ENCODE data around the gene LVRN. TPM values are rescaled to one million over a fixed set of nuclear protein-coding genes. Genes with fewer than 3 reads are reported as not detected.

The LVRN gene
- total and polyA plus RNA-seq, 2 of the 13 experiments (the other 11 are each of a cell fraction or from before 2014, with no cell fraction given) = 0.09 to 0.20 TPM

DNA sequence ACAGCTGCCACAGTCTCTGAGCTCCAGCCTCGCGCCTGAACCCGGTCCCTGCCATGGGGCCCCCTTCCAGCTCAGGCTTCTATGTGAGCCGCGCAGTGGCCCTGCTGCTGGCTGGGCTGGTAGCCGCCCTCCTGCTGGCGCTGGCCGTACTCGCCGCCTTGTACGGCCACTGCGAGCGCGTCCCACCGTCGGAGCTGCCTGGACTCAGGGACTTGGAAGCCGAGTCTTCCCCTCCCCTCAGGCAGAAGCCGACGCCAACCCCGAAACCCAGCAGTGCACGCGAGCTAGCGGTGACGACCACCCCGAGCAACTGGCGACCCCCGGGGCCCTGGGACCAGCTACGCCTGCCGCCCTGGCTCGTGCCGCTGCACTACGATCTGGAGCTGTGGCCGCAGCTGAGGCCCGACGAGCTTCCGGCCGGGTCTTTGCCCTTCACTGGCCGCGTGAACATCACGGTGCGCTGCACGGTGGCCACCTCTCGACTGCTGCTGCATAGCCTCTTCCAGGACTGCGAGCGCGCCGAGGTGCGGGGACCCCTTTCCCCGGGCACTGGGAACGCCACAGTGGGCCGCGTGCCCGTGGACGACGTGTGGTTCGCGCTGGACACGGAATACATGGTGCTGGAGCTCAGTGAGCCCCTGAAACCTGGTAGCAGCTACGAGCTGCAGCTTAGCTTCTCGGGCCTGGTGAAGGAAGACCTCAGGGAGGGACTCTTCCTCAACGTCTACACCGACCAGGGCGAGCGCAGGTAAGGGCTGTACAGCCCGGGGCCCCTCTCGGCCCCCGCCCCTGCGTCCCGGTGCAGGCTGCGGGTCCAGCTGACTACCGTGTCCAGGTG, 509 bp downstream of the LVRN start (continued):
- TF ChIP-seq, protein P1, sequence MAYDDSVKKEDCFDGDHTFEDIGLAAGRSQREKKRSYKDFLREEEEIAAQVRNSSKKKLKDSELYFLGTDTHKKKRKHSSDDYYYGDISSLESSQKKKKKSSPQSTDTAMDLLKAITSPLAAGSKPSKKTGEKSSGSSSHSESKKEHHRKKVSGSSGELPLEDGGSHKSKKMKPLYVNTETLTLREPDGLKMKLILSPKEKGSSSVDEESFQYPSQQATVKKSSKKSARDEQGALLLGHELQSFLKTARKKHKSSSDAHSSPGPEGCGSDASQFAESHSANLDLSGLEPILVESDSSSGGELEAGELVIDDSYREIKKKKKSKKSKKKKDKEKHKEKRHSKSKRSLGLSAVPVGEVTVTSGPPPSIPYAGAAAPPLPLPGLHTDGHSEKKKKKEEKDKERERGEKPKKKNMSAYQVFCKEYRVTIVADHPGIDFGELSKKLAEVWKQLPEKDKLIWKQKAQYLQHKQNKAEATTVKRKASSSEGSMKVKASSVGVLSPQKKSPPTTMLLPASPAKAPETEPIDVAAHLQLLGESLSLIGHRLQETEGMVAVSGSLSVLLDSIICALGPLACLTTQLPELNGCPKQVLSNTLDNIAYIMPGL (CRISPR knock-in tag; IDR thresholded peaks at IDR 0.05; ENCODE audit: borderline replicate concordance in 1 of 2, low read depth in 1 of 2) = no peak
- TF ChIP-seq SALL1 (CRISPR knock-in tag; IDR thresholded peaks at IDR 0.05) (peak; percentile 48; the same call in 1 of the 2 replicates), SRSF4 (IDR thresholded peaks at IDR 0.05; ENCODE audit: low read depth, low read length, poor library complexity, severe bottlenecking) (no peak), ZNF782 (CRISPR knock-in tag; IDR thresholded peaks at IDR 0.05; ENCODE audit: borderline replicate concordance) (no peak), ZNF432 (CRISPR knock-in tag; IDR thresholded peaks at IDR 0.05; ENCODE audit: borderline replicate concordance) (no peak), ZNF329 (CRISPR knock-in tag; IDR thresholded peaks at IDR 0.05; ENCODE audit: low read depth) (no peak), MTA1 (CRISPR knock-in tag; IDR thresholded peaks at IDR 0.05; ENCODE audit: borderline replicate concordance) (peak; percentile 17; the same call in 1 of the 2 replicates)
- TF ChIP-seq, protein P2, sequence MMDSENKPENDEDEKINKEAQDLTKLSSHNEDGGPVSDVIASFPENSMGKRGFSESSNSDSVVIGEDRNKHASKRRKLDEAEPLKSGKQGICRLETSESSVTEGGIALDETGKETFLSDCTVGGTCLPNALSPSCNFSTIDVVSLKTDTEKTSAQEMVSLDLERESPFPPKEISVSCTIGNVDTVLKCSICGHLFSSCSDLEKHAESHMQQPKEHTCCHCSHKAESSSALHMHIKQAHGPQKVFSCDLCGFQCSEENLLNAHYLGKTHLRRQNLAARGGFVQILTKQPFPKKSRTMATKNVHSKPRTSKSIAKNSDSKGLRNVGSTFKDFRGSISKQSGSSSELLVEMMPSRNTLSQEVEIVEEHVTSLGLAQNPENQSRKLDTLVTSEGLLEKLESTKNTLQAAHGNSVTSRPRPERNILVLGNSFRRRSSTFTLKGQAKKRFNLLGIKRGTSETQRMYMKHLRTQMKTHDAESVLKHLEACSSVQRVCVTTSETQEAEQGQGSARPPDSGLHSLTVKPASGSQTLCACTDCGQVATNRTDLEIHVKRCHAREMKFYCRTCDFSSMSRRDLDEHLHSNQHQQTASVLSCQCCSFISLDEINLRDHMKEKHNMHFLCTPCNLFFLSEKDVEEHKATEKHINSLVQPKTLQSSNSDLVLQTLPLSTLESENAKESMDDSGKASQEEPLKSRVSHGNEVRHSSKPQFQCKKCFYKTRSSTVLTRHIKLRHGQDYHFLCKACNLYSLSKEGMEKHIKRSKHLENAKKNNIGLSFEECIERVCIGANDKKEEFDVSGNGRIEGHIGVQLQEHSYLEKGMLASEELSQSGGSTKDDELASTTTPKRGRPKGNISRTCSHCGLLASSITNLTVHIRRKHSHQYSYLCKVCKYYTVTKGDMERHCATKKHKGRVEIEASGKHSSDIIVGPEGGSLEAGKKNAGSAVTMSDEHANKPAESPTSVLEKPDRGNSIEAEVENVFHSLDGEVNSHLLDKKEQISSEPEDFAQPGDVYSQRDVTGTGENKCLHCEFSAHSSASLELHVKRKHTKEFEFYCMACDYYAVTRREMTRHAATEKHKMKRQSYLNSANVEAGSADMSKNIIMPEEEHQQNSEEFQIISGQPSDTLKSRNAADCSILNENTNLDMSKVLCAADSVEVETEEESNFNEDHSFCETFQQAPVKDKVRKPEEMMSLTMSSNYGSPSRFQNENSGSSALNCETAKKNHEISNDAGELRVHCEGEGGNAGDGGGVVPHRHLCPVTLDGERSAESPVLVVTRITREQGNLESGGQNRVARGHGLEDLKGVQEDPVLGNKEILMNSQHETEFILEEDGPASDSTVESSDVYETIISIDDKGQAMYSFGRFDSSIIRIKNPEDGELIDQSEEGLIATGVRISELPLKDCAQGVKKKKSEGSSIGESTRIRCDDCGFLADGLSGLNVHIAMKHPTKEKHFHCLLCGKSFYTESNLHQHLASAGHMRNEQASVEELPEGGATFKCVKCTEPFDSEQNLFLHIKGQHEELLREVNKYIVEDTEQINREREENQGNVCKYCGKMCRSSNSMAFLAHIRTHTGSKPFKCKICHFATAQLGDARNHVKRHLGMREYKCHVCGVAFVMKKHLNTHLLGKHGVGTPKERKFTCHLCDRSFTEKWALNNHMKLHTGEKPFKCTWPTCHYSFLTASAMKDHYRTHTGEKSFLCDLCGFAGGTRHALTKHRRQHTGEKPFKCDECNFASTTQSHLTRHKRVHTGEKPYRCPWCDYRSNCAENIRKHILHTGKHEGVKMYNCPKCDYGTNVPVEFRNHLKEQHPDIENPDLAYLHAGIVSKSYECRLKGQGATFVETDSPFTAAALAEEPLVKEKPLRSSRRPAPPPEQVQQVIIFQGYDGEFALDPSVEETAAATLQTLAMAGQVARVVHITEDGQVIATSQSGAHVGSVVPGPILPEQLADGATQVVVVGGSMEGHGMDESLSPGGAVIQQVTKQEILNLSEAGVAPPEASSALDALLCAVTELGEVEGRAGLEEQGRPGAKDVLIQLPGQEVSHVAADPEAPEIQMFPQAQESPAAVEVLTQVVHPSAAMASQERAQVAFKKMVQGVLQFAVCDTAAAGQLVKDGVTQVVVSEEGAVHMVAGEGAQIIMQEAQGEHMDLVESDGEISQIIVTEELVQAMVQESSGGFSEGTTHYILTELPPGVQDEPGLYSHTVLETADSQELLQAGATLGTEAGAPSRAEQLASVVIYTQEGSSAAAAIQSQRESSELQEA (CRISPR knock-in tag; IDR thresholded peaks at IDR 0.05; ENCODE audit: not compliant biosample characterization) = peak; percentile 77
- TF ChIP-seq, protein P3, sequence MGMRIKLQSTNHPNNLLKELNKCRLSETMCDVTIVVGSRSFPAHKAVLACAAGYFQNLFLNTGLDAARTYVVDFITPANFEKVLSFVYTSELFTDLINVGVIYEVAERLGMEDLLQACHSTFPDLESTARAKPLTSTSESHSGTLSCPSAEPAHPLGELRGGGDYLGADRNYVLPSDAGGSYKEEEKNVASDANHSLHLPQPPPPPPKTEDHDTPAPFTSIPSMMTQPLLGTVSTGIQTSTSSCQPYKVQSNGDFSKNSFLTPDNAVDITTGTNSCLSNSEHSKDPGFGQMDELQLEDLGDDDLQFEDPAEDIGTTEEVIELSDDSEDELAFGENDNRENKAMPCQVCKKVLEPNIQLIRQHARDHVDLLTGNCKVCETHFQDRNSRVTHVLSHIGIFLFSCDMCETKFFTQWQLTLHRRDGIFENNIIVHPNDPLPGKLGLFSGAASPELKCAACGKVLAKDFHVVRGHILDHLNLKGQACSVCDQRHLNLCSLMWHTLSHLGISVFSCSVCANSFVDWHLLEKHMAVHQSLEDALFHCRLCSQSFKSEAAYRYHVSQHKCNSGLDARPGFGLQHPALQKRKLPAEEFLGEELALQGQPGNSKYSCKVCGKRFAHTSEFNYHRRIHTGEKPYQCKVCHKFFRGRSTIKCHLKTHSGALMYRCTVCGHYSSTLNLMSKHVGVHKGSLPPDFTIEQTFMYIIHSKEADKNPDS (CRISPR knock-in tag; IDR thresholded peaks at IDR 0.05) = no peak
- TF ChIP-seq, protein P4, sequence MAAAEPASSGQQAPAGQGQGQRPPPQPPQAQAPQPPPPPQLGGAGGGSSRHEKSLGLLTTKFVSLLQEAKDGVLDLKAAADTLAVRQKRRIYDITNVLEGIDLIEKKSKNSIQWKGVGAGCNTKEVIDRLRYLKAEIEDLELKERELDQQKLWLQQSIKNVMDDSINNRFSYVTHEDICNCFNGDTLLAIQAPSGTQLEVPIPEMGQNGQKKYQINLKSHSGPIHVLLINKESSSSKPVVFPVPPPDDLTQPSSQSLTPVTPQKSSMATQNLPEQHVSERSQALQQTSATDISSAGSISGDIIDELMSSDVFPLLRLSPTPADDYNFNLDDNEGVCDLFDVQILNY (CRISPR knock-in tag; conservative IDR thresholded peaks at IDR 0.05) = no peak
- TF ChIP-seq, protein P5, sequence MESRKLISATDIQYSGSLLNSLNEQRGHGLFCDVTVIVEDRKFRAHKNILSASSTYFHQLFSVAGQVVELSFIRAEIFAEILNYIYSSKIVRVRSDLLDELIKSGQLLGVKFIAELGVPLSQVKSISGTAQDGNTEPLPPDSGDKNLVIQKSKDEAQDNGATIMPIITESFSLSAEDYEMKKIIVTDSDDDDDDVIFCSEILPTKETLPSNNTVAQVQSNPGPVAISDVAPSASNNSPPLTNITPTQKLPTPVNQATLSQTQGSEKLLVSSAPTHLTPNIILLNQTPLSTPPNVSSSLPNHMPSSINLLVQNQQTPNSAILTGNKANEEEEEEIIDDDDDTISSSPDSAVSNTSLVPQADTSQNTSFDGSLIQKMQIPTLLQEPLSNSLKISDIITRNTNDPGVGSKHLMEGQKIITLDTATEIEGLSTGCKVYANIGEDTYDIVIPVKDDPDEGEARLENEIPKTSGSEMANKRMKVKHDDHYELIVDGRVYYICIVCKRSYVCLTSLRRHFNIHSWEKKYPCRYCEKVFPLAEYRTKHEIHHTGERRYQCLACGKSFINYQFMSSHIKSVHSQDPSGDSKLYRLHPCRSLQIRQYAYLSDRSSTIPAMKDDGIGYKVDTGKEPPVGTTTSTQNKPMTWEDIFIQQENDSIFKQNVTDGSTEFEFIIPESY (CRISPR knock-in tag; IDR thresholded peaks at IDR 0.05) = 0 out of 2 replicates have a peak, but pooled peaks have one; percentile 3
